HG03439 (cell line): ENCODE results near the gene IKZF4.
"Not testable (repeated sequence)": the region's sequence is repeated elsewhere in the genome, so short reads cannot be mapped to it uniquely, and the experiment has no call there.

ENCODE experiments used
- ATAC-seq: cut with Tn5 transposase; IDR thresholded peaks from one replicate; pipeline ENCODE4 v1.9.1; 2021; ENCODE audit warnings: mild to moderate bottlenecking, moderate library complexity; ENCODE audit not compliant: unreplicated experiment

The IKZF4 gene

GRCh38 chr12:55997535-55997859, 23.3 kb upstream of the IKZF4 start:
- ATAC-seq: no peak

GRCh38 chr12:55999522-55999921, 21.3 kb upstream of the IKZF4 start:
- ATAC-seq: not testable (repeated sequence)

- not testable (repeated sequence) for ATAC-seq
Measured at GRCh38 chr12:55999999-56000540, 20.8 kb upstream of the IKZF4 start.

GRCh38 chr12:56001487-56002100, 19.2 kb upstream of the IKZF4 start:
- ATAC-seq: no peak

- not testable (repeated sequence) for ATAC-seq
Measured at GRCh38 chr12:56003376-56003775, 17.5 kb upstream of the IKZF4 start.

- ATAC-seq: no peak
Measured at GRCh38 chr12:56004211-56004610, 16.6 kb upstream of the IKZF4 start.

GRCh38 chr12:56007564-56008559, 13.0 kb upstream of the IKZF4 start:
- peak; percentile 31 for ATAC-seq

- ATAC-seq: no peak
Measured at GRCh38 chr12:56010111-56010570, 10.7 kb upstream of the IKZF4 start.

GRCh38 chr12:56011509-56012090, 9.2 kb upstream of the IKZF4 start:
- no peak for ATAC-seq

- ATAC-seq: no peak
Measured at GRCh38 chr12:56013482-56013881, 7.4 kb upstream of the IKZF4 start.

GRCh38 chr12:56014205-56014604, 6.6 kb upstream of the IKZF4 start:
- no peak for ATAC-seq

- ATAC-seq: no peak
Measured at GRCh38 chr12:56017181-56017580, 3.7 kb upstream of the IKZF4 start.

GRCh38 chr12:56018356-56018755, 2.5 kb upstream of the IKZF4 start:
- ATAC-seq: no peak

- no peak for ATAC-seq
Measured at GRCh38 chr12:56021889-56022497, 1.1 kb downstream of the IKZF4 start.

GRCh38 chr12:56028511-56029165, 7.8 kb downstream of the IKZF4 start:
- no peak for ATAC-seq

- no peak for ATAC-seq
Measured at GRCh38 chr12:56029166-56029519, 8.3 kb downstream of the IKZF4 start.

GRCh38 chr12:56029666-56030293, 8.9 kb downstream of the IKZF4 start:
- ATAC-seq: no peak

- no peak for ATAC-seq
Measured at GRCh38 chr12:56031987-56032386, 11.1 kb downstream of the IKZF4 start.

GRCh38 chr12:56034586-56035332, 13.9 kb downstream of the IKZF4 start:
- no peak for ATAC-seq
